Gastroesophageal sphincter (tissue), 3 donors: ENCODE results near the gene EIF2B5.

ENCODE experiments used
- EP300 ChIP-seq: sonication (generic); formaldehyde crosslinking; IDR thresholded peaks from one replicate; pipeline ENCODE4 v1.6.1; 2017; ENCODE audit warnings: antibody characterized with exemption, mild to moderate bottlenecking
- TF ChIP-seq, protein P1 (sequence below), 4 experiments: fragments of 200-600 bp in 2 of 4; fragments of 450-650 bp in 2 of 4; sonication (generic) in 1 of 4; IDR thresholded peaks; one replicate each; pipeline ENCODE4 v1.5.1; 2017 to 2019; ENCODE audit warnings: antibody characterized with exemption in 4 of 4, mild to moderate bottlenecking in 2 of 4, moderate library complexity in 2 of 4

DNA sequence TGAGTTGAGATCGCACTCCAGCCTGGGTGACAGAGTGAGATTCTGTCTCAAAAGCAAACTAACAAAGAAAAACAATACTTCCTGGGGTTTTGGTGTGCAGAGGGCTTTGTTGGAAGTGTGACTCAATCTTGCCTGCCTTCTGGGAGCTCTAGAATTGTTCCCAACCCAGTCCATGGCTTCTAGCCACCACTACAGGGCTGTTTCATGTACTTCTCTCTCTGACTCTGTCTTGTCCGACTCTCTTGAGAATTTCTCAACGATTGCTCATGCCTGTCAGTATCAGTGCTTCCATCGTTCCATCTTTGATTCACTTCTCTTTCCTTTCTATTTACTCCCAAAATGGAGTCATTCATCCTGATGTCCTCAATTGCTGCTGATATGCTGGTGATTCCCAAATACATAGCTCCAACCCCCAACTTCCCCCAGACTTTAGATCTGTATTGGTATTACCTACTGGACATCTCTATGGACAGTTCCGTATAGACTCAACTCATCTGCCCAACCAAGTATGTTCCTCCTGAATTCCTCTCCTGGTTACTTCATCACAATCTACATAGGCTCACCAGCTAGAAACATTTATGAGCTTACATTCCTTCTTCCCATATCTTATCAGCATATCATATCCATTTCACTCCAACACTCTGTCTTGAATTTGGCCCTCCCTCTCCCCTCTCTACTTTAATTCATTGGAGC, 37.7 kb downstream of the EIF2B5 start:
- TF ChIP-seq, protein P1, sequence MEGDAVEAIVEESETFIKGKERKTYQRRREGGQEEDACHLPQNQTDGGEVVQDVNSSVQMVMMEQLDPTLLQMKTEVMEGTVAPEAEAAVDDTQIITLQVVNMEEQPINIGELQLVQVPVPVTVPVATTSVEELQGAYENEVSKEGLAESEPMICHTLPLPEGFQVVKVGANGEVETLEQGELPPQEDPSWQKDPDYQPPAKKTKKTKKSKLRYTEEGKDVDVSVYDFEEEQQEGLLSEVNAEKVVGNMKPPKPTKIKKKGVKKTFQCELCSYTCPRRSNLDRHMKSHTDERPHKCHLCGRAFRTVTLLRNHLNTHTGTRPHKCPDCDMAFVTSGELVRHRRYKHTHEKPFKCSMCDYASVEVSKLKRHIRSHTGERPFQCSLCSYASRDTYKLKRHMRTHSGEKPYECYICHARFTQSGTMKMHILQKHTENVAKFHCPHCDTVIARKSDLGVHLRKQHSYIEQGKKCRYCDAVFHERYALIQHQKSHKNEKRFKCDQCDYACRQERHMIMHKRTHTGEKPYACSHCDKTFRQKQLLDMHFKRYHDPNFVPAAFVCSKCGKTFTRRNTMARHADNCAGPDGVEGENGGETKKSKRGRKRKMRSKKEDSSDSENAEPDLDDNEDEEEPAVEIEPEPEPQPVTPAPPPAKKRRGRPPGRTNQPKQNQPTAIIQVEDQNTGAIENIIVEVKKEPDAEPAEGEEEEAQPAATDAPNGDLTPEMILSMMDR (IDR thresholded peaks at IDR 0.05), result no peak
- no peak for TF ChIP-seq EP300
